Psoas muscle (tissue), 8 donors: ENCODE data around the gene IL18BP. TPM values are rescaled to one million over a fixed set of nuclear protein-coding genes. Genes with fewer than 3 reads are reported as not detected.

Experiments used
- ATAC-seq, 4 donors: fragments of 200-7000 bp; cut with Tn5 transposase; one replicate each; pipeline ENCODE4 v1.9.1; 2020; ENCODE audit warnings: moderate library complexity in 3 of 4, mild to moderate bottlenecking in 2 of 4
- DNase-seq, 2 donors: peaks; one replicate each; pipeline ENCODE4 v3.0.0-alpha.2; 2020
- H3K27ac ChIP-seq: fragments of 200-600 bp; one replicate; pipeline ENCODE4 v1.8.0; 2022
- H3K27me3 ChIP-seq, 3 donors: fragments of 200-600 bp in 1 of 3; one replicate each; pipeline versions ENCODE4 v1.6.1 to v1.8.0; 2013 to 2022; ENCODE audit warnings: low read length in 2 of 3, mild to moderate bottlenecking in 2 of 3, moderate library complexity in 1 of 3; ENCODE audit not compliant: insufficient read depth in 3 of 3
- H3K36me3 ChIP-seq, 2 donors: fragments of 200-600 bp in 1 of 2; one replicate each; pipeline versions ENCODE4 v1.6.1 to v1.8.0; 2013 to 2022; ENCODE audit warnings: low read depth in 1 of 2, mild to moderate bottlenecking in 1 of 2, moderate library complexity in 1 of 2; ENCODE audit not compliant: insufficient read depth in 1 of 2
- H3K4me1 ChIP-seq: fragments of 200-600 bp; one replicate; pipeline ENCODE4 v1.8.0; 2022
- H3K4me3 ChIP-seq: fragments of 200-600 bp; one replicate; pipeline ENCODE4 v1.8.0; 2022; ENCODE audit warnings: mild to moderate bottlenecking
- H3K9me3 ChIP-seq: fragments of 200-600 bp; one replicate; pipeline ENCODE4 v1.8.0; 2022
- CTCF ChIP-seq: fragments of 200-600 bp; IDR thresholded peaks from one replicate; pipeline ENCODE4 v1.8.0; 2022; ENCODE audit warnings: antibody characterized with exemption
- WGBS, 3 donors: extraction: QIAGEN DNeasy Blood & Tissue Kit; methylation state at CpG; one replicate each; pipeline versions ENCODE4 v1.1.6 to v1.1.7; 2013; 5-methylcytosine and 5-hydroxymethylcytosine counted together
- intact Hi-C, 2 donors: fragments of 100-400 bp; cut with DNase I; formaldehyde crosslinking; loops; one replicate each; pipeline versions ENCODE4 v1.11.0 to v1.14.2; 2022
- polyA plus RNA-seq, 3 donors: library from polyadenylated mRNA; stranded (reverse); fragments of 200-250 nt; gene quantifications; one replicate each; pipeline ENCODE4 v1.2.3, GENCODE V29; 2013
- total RNA-seq, 4 donors: library from RNA; stranded (reverse); fragmentation: NEBNext Ultra II Directional in 2 of 4; extraction: Animal tissue kit (Norgen Biotek cat#: 25700) in 2 of 4; gene quantifications; one replicate each; pipeline versions ENCODE4 v1.2.1 to v1.2.4, GENCODE V29; 2021 to 2023
- donor health status: healthy with polysubstance abuse.
- donor health status: DM: no; HTN: no; CAD: no; lungs with moderate emphysema.
- donor health status: Bipolar disorder and iron deficiency.
- donor health status: healthy.
- donor health status: DM: yes; HTN: yes; CAD: no.
- donor health status: DM: no; HTN: no; CAD: no.
- donor health status: DM: no; HTN: no; CAD: no.
- donor health status: DM: yes; HTN: yes; CAD: no.

The IL18BP gene
- total and polyA plus RNA-seq, 7 donors = 1.5 to 4.4 (median 2.9) TPM

- H3K9me3 ChIP-seq = no peaks in the 10 kb centered on the region
- no peak for TF ChIP-seq CTCF
- DNase-seq = no peak
- H3K27me3 ChIP-seq = no peaks in the 10 kb centered on the region
- no peak overlapping the region for H3K27ac ChIP-seq
- peaks cover 7% of the 10 kb centered on the region for H3K4me1 ChIP-seq
- no peak overlapping the region for H3K4me3 ChIP-seq
- H3K36me3 ChIP-seq = peaks cover 8 to 98% of the 10 kb centered on the region in 2 donors
- no peak for ATAC-seq
- intact Hi-C loops = no loop called here
- WGBS, 3 donors = 78 to 87% (median 86%) methylated on average over 8 of the region's 8 CpGs
These were observed 7.8 kb downstream of the IL18BP start for GRCh38 chr11:72006309-72007088.

- Histone ChIP-seq H3K4me3 (no peak overlapping the region), H3K27ac (no peak overlapping the region), H3K27me3 (no peaks in the 10 kb centered on the region), H3K9me3 (no peaks in the 10 kb centered on the region), H3K4me1 (peaks cover 12% of the 10 kb centered on the region), H3K36me3 (peaks cover 8 to 100% of the 10 kb centered on the region in 2 donors)
- no peak for ATAC-seq
- 85 to 88% (median 85%) methylated on average over 15 of the region's 15 CpGs for WGBS, 3 donors
- intact Hi-C loops = no loop called here
- TF ChIP-seq CTCF = no peak
- no peak for DNase-seq
These were observed 8.4 kb downstream of the IL18BP start for GRCh38 chr11:72007089-72007476.

- DNase-seq = no peak
- no peak for TF ChIP-seq CTCF
- Histone ChIP-seq H3K36me3 (peaks cover 8 to 100% of the 10 kb centered on the region in 2 donors), H3K27me3 (no peaks in the 10 kb centered on the region), H3K4me1 (peaks cover 17% of the 10 kb centered on the region), H3K4me3 (no peak overlapping the region), H3K27ac (no peak overlapping the region), H3K9me3 (no peaks in the 10 kb centered on the region)
- 74 to 78% (median 77%) methylated on average over 5 of the region's 5 CpGs for WGBS, 3 donors
- no peak for ATAC-seq
- intact Hi-C loops = no loop called here
These were observed 8.9 kb downstream of the IL18BP start for GRCh38 chr11:72007587-72007986.

GRCh38 chr11:72008728-72009127 lies 10.0 kb downstream of the IL18BP start:
- H3K4me1 ChIP-seq = peaks cover 28% of the 10 kb centered on the region
- 59 to 68% (median 59%) methylated on average over 7 of the region's 7 CpGs for whole genome bisulfite sequencing, 3 donors
- no peak overlapping the region for H3K4me3 ChIP-seq
- DNase-seq (no peak), ATAC-seq (no peak)
- intact Hi-C loops = no loop called here
- no peak for TF ChIP-seq CTCF
- peaks cover 8 to 100% of the 10 kb centered on the region in 2 donors for H3K36me3 ChIP-seq
- H3K27me3 ChIP-seq = no peaks in the 10 kb centered on the region
- H3K9me3 ChIP-seq = no peaks in the 10 kb centered on the region
- no peak overlapping the region for H3K27ac ChIP-seq

GRCh38 chr11:72009156-72009555 lies 10.4 kb downstream of the IL18BP start:
- 89 to 98% (median 94%) methylated on average over 6 of the region's 6 CpGs for WGBS, 3 donors
- H3K4me3 ChIP-seq = no peak overlapping the region

More at GRCh38 chr11:72009156-72009555, 10.4 kb downstream of the IL18BP start:
- ATAC-seq = no peak
- DNase-seq = no peak
- peaks cover 7 to 100% of the 10 kb centered on the region in 2 donors for H3K36me3 ChIP-seq
- peaks cover 32% of the 10 kb centered on the region for H3K4me1 ChIP-seq
- TF ChIP-seq CTCF = no peak
- intact Hi-C loops = no loop called here
- H3K27ac ChIP-seq = no peak overlapping the region
- H3K27me3 ChIP-seq = no peaks in the 10 kb centered on the region
- no peaks in the 10 kb centered on the region for H3K9me3 ChIP-seq
